Subcutaneous abdominal adipose tissue (tissue), 5 donors: Measurements from ENCODE around the gene METRN.
A peak's percentile ranks its signal among the peaks of the same experiment; 100 is the strongest.

Source experiments
- H3K27ac ChIP-seq: one replicate; pipeline ENCODE4 v1.7.0; 2013; ENCODE audit warnings: low read depth, mild to moderate bottlenecking, inconsistent platforms, low read length, moderate library complexity
- H3K27me3 ChIP-seq, 5 donors: one replicate each; pipeline ENCODE4 v1.7.0; 2013; ENCODE audit warnings: low read length in 5 of 5, inconsistent platforms in 1 of 5; ENCODE audit not compliant: control insufficient read depth in 5 of 5, insufficient read depth in 4 of 5
- H3K36me3 ChIP-seq, 5 donors: one replicate each; pipeline ENCODE4 v1.7.0; 2013; ENCODE audit warnings: low read length in 5 of 5; ENCODE audit not compliant: control insufficient read depth in 5 of 5, insufficient read depth in 5 of 5
- H3K4me1 ChIP-seq, 5 donors: one replicate each; pipeline ENCODE4 v1.7.0; 2013; ENCODE audit warnings: low read length in 5 of 5, mild to moderate bottlenecking in 3 of 5, moderate library complexity in 1 of 5; ENCODE audit not compliant: control insufficient read depth in 5 of 5, insufficient read depth in 5 of 5
- H3K4me3 ChIP-seq, 5 donors: one replicate each; pipeline ENCODE4 v1.7.0; 2013; ENCODE audit warnings: low read length in 5 of 5, low read depth in 1 of 5
- H3K9ac ChIP-seq, 5 donors: one replicate each; pipeline ENCODE4 v1.7.0; 2013; ENCODE audit warnings: low read length in 5 of 5, mild to moderate bottlenecking in 4 of 5, moderate library complexity in 3 of 5
- H3K9me3 ChIP-seq, 5 donors: one replicate each; pipeline ENCODE4 v1.7.0; 2013; ENCODE audit warnings: low read length in 5 of 5; ENCODE audit not compliant: control insufficient read depth in 5 of 5
- donor health status: healthy.
- donor health status: healthy.
- donor health status: healthy.
- donor health status: healthy.
- donor health status: healthy.

Gene METRN

GRCh38 chr16:672371-672770 is 42.5 kb upstream of the METRN start:
- peaks cover 0 to 52% (median 47%) of the 10 kb centered on the region in 5 donors for H3K36me3 ChIP-seq

DNA sequence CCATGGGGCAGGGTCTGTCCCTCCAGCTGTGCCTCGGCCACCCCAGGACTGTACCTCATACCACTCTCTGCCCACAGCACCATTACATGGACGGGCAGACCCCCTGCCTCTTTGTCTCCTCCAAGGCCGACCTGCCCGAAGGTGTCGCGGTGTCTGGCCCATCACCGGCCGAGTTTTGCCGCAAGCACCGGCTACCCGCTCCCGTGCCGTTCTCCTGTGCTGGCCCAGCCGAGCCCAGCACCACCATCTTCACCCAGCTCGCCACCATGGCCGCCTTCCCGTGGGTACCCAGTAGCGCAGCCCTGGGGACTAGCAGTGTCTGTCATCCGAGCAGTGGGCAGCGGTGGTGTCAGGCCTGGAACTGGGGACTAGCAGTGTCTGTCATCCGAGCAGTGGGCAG is 42.1 kb upstream of the METRN start:
- H3K9ac ChIP-seq: no peak overlapping the region
- H3K4me1 ChIP-seq: peaks cover 0 to 33% (median 31%) of the 10 kb centered on the region in 5 donors
- H3K9me3 ChIP-seq: no peaks in the 10 kb centered on the region
- peaks cover 0 to 52% (median 47%) of the 10 kb centered on the region in 5 donors for H3K36me3 ChIP-seq
- no peak overlapping the region for H3K4me3 ChIP-seq
- no peak overlapping the region for H3K27ac ChIP-seq
- peaks cover 0 to 4% (median 0%) of the 10 kb centered on the region in 5 donors for H3K27me3 ChIP-seq

More at GRCh38 chr16:672371-672770, 42.5 kb upstream of the METRN start:
- H3K9ac ChIP-seq: no peak overlapping the region
- no peaks in the 10 kb centered on the region for H3K9me3 ChIP-seq
- H3K4me3 ChIP-seq: no peak overlapping the region
- peaks cover 2 to 37% (median 34%) of the 10 kb centered on the region in 5 donors for H3K4me1 ChIP-seq
- peaks cover 0 to 4% (median 0%) of the 10 kb centered on the region in 5 donors for H3K27me3 ChIP-seq
- H3K27ac ChIP-seq: no peak overlapping the region

- Histone ChIP-seq H3K9ac (no peak overlapping the region), H3K4me1 (peaks cover 0 to 29% (median 26%) of the 10 kb centered on the region in 5 donors), H3K36me3 (peaks cover 0 to 52% (median 47%) of the 10 kb centered on the region in 5 donors), H3K27me3 (peaks cover 0 to 4% (median 0%) of the 10 kb centered on the region in 5 donors), H3K27ac (no peak overlapping the region), H3K4me3 (no peak overlapping the region), H3K9me3 (no peaks in the 10 kb centered on the region)
These were observed 41.4 kb upstream of the METRN start for GRCh38 chr16:673399-673991.

DNA sequence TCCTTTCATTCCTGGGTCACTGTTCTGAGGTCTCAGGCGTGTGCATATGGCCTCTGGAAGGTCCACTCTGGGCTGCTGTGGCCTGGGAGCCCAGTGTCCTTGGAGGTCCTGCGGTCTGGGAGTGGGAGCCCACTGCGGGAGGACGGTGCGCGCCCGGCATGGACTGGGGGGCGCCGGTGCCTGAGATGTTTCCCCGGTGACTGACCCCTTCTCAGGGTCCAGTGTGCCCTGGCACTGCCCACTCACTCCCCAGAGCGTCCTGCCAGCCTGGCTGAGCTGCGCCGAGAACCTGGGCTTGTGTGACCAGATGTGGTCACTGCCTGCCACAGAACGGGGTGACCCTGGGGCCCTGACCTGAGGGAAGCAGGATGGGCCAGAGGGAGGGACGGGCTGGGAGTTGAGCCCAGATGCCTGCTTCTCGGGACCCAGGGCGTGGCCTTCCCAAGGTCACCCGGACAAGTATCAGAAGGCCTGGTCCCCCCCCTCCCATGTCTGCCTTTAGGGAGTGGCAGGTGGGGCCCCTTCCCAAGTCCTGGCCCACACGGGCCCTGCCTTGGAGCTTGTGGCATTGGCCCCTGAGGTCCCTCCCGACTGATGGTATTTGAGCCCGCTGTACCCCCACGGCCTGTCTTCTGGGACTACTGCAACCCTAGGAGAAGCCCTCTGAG is 40.6 kb upstream of the METRN start:
- Histone ChIP-seq H3K27me3 (peaks cover 0 to 4% (median 0%) of the 10 kb centered on the region in 5 donors), H3K27ac (no peak overlapping the region)

GRCh38 chr16:674968-675883 is 39.7 kb upstream of the METRN start, which contains the start of gene RHBDL1:
TSS of gene RHBDL1 (plus strand) at chr16:675671. CDS start at chr16:675791, 120 bp downstream.
- Histone ChIP-seq H3K27ac (no peak within 1 kb of the TSS), H3K27me3 (peaks cover 0 to 4% (median 0%) of the 10 kb centered on the region in 5 donors), H3K9ac (no peak within 1 kb of the TSS), H3K9me3 (no peaks in the 10 kb centered on the region), H3K4me1 (peaks cover 0 to 29% (median 23%) of the 10 kb centered on the region in 5 donors), H3K4me3 (peak within 1 kb of the TSS in 4 of 5 donors; percentile 21 to 58 (median 36)), H3K36me3 (peaks cover 0 to 40% (median 37%) of the 10 kb centered on the region in 5 donors)

More for the DNA sequence above, 40.6 kb upstream of the METRN start:
- Histone ChIP-seq H3K4me3 (no peak overlapping the region), H3K9ac (no peak overlapping the region), H3K4me1 (peaks cover 0 to 25% (median 24%) of the 10 kb centered on the region in 5 donors), H3K9me3 (no peaks in the 10 kb centered on the region), H3K36me3 (peaks cover 0 to 49% (median 45%) of the 10 kb centered on the region in 5 donors)

- Histone ChIP-seq H3K4me3 (peak overlapping the region in 1 of 5 donors; percentile 58), H3K27me3 (peaks cover 0 to 4% (median 0%) of the 10 kb centered on the region in 5 donors), H3K27ac (no peak overlapping the region), H3K4me1 (peaks cover 0 to 34% (median 27%) of the 10 kb centered on the region in 5 donors), H3K9me3 (no peaks in the 10 kb centered on the region), H3K9ac (no peak overlapping the region), H3K36me3 (peaks cover 0 to 32% (median 29%) of the 10 kb centered on the region in 5 donors)
These were observed 38.9 kb upstream of the METRN start for GRCh38 chr16:675884-676564.

- no peak overlapping the region for H3K9ac ChIP-seq
- H3K27ac ChIP-seq: no peak overlapping the region
- no peak overlapping the region for H3K4me3 ChIP-seq
- no peaks in the 10 kb centered on the region for H3K9me3 ChIP-seq
- H3K36me3 ChIP-seq: peaks cover 0 to 28% (median 24%) of the 10 kb centered on the region in 5 donors
- H3K27me3 ChIP-seq: peaks cover 0 to 4% (median 0%) of the 10 kb centered on the region in 5 donors
- peaks cover 2 to 39% (median 33%) of the 10 kb centered on the region in 5 donors for H3K4me1 ChIP-seq
These were observed 38.4 kb upstream of the METRN start for GRCh38 chr16:676565-676902.

DNA sequence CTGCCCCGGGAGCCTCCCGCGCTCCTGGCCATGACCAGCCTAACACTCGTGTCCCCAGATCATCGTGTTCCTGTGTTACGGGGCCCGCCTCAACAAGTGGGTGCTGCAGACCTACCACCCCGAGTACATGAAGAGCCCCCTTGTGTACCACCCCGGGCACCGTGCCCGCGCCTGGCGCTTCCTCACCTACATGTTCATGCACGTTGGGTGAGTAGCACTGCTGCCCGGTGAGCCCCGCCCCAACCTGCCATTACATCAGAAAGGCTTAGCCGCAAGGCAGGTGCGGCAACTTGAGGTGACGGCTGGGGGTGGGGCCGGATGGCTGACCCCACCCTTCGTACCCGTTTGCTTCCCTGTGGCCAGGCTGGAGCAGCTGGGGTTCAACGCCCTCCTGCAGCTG is 38.0 kb upstream of the METRN start:
- Histone ChIP-seq H3K9ac (no peak overlapping the region), H3K36me3 (peaks cover 0 to 28% (median 24%) of the 10 kb centered on the region in 5 donors), H3K4me1 (peaks cover 4 to 43% (median 36%) of the 10 kb centered on the region in 5 donors), H3K9me3 (no peaks in the 10 kb centered on the region), H3K4me3 (no peak overlapping the region), H3K27ac (no peak overlapping the region), H3K27me3 (peaks cover 0 to 4% (median 0%) of the 10 kb centered on the region in 5 donors)
